A549 (cell line): Measurements from ENCODE around the gene SNUPN. TPM values are rescaled to one million over a fixed set of nuclear protein-coding genes. Genes with fewer than 3 reads are reported as not detected.

Source experiments
- ATAC-seq, 2 experiments: fragments of 200-7000 bp in 1 of 2; fragments of >200 bp in 1 of 2; cut with Nextera tagmentation in 1 of 2; cut with Tn5 transposase in 1 of 2; 3 replicates each; pipeline versions ENCODE4 v1.8.0 to v1.9.1; 2018 to 2020; ENCODE audit warnings: mild to moderate bottlenecking in 1 of 2, moderate library complexity in 1 of 2
- CTCF ChIA-PET: fragments of 300-600 bp; sonication (Branson Sonifier 250); formaldehyde crosslinking; extraction: SDS; loops from one replicate; lab custom pipeline; 2021; ENCODE audit warnings: antibody characterized with exemption, inconsistent platforms; lab: Yijun Ruan, JAX
- POLR2A ChIA-PET: fragments of 350-600 bp; formaldehyde crosslinking; extraction: SDS; loops from one replicate; lab custom pipeline; 2021; ENCODE audit warnings: antibody characterized with exemption, inconsistent platforms; lab: Yijun Ruan, JAX
- DNase-seq, 2 experiments: peaks; one replicate each; pipeline versions ENCODE4 v3.0.0 to v3.0.0-alpha.2; 2011 to 2016; ENCODE audit warnings: low read depth in 1 of 2, low spot score in 1 of 2
- FAIRE-seq: peaks from 2 replicates; lab custom pipeline; 2011; peaks lifted over from hg19 to GRCh38; lab: Jason Lieb, UNC
- H3K27ac ChIP-seq, 2 experiments: fragments of >200 bp; sonication (Bioruptor Twin); formaldehyde crosslinking; 3 replicates each; pipeline ENCODE4 v1.5.1; 2016 to 2017
- H3K4me1 ChIP-seq: fragments of >200 bp; sonication (Bioruptor Twin); formaldehyde crosslinking; 3 replicates; pipeline ENCODE4 v1.6.1; 2016
- H3K4me2 ChIP-seq: fragments of >200 bp; sonication (Bioruptor Twin); formaldehyde crosslinking; 3 replicates; pipeline ENCODE4 v1.6.1; 2016
- H3K4me3 ChIP-seq: fragments of >200 bp; sonication (Bioruptor Twin); formaldehyde crosslinking; 3 replicates; pipeline ENCODE4 v1.5.1; 2016
- H3K9me3 ChIP-seq: fragments of >200 bp; sonication (Bioruptor Twin); formaldehyde crosslinking; 3 replicates; pipeline ENCODE4 v1.6.1; 2016
- CBX2 ChIP-seq: fragments of 200-600 bp; sonication (generic); IDR thresholded peaks from 2 replicates; pipeline ENCODE4 v1.6.1; 2016; ENCODE audit warnings: low read depth, mild to moderate bottlenecking, borderline replicate concordance
- CBX8 ChIP-seq: fragments of 200-600 bp; sonication (generic); IDR thresholded peaks from 2 replicates; pipeline ENCODE4 v1.6.1; 2016
- CEBPB ChIP-seq, 2 experiments: fragments of >200 bp in 1 of 2; sonication (Bioruptor Twin) in 1 of 2; formaldehyde crosslinking in 1 of 2; IDR thresholded peaks; 2 replicates each; pipeline ENCODE4 v1.6.1; 2012 to 2016
- CHD2 ChIP-seq: fragments of 150-350 bp; IDR thresholded peaks from 2 replicates; pipeline ENCODE4 v1.6.1; 2014; ENCODE audit warnings: low read length; ENCODE audit not compliant: partially characterized antibody
- CHD4 ChIP-seq: fragments of 200-600 bp; sonication (generic); IDR thresholded peaks from 2 replicates; pipeline ENCODE4 v1.6.1; 2016; ENCODE audit warnings: antibody characterized with exemption, mild to moderate bottlenecking, borderline replicate concordance
- EHF ChIP-seq: fragments of 250-450 bp; sonication (Bioruptor Pico); IDR thresholded peaks from 2 replicates; pipeline ENCODE4 v1.5.0; 2020; ENCODE audit warnings: mild to moderate bottlenecking
- ELK1 ChIP-seq: fragments of 150-350 bp; IDR thresholded peaks from 2 replicates; pipeline ENCODE4 v1.6.1; 2014; ENCODE audit warnings: low read depth, mild to moderate bottlenecking, low read length
- EP300 ChIP-seq, 2 experiments: fragments of >200 bp; sonication (Bioruptor Twin); formaldehyde crosslinking; IDR thresholded peaks; 2 replicates in 1 of 2; 3 replicates in 1 of 2; pipeline ENCODE4 v1.6.1; 2016 to 2017
- GATA3 ChIP-seq: IDR thresholded peaks from 2 replicates; pipeline ENCODE4 v1.6.1; 2012; ENCODE audit warnings: borderline replicate concordance
- HDAC2 ChIP-seq: fragments of 200-600 bp; sonication (generic); IDR thresholded peaks from 2 replicates; pipeline ENCODE4 v1.6.1; 2016
- HEYL ChIP-seq: fragments of 250-450 bp; sonication (Bioruptor Pico); IDR thresholded peaks from 2 replicates; pipeline ENCODE4 v1.8.0; 2021; ENCODE audit warnings: mild to moderate bottlenecking, moderate library complexity
- HOXB13 ChIP-seq: fragments of 250-450 bp; sonication (Bioruptor Pico); IDR thresholded peaks from 2 replicates; pipeline ENCODE4 v1.5.0; 2020; ENCODE audit warnings: low read depth, mild to moderate bottlenecking, moderate library complexity
- MAX ChIP-seq: IDR thresholded peaks from 2 replicates; pipeline ENCODE4 v1.6.1; 2012
- MAZ ChIP-seq: fragments of 150-350 bp; IDR thresholded peaks from 2 replicates; pipeline ENCODE4 v1.6.1; 2014; ENCODE audit warnings: antibody characterized with exemption, low read depth, low read length, borderline replicate concordance
- NFE2L2 ChIP-seq: fragments of 150-350 bp; conservative IDR thresholded peaks from 2 replicates; pipeline ENCODE4 v1.6.1; 2014; ENCODE audit warnings: low read length
- NPAS2 ChIP-seq: fragments of 250-450 bp; sonication (Bioruptor Pico); IDR thresholded peaks from 2 replicates; pipeline ENCODE4 v1.8.0; 2022; ENCODE audit warnings: mild to moderate bottlenecking, moderate library complexity, borderline replicate concordance
- NR3C1 ChIP-seq: fragments of >200 bp; sonication (Bioruptor Twin); formaldehyde crosslinking; IDR thresholded peaks from 3 replicates; pipeline ENCODE4 v1.6.1; 2017
- PBX3 ChIP-seq: IDR thresholded peaks from 2 replicates; pipeline ENCODE4 v1.6.1; 2012
- POLR2A ChIP-seq: IDR thresholded peaks from 2 replicates; pipeline ENCODE4 v1.6.1; 2012; ENCODE audit warnings: mild to moderate bottlenecking, low read length
- POLR2AphosphoS2 ChIP-seq: conservative IDR thresholded peaks from 2 replicates; pipeline ENCODE4 v1.6.1; 2012; ENCODE audit warnings: low read length, improper control_type of control experiment, inconsistent platforms
- RCOR1 ChIP-seq: fragments of 150-350 bp; IDR thresholded peaks from 2 replicates; pipeline ENCODE4 v1.6.1; 2014; ENCODE audit warnings: antibody characterized with exemption, low read length, low read depth
- SMC3 ChIP-seq: fragments of >200 bp; sonication (Bioruptor Twin); formaldehyde crosslinking; IDR thresholded peaks from 3 replicates; pipeline ENCODE4 v1.6.1; 2018; ENCODE audit warnings: inconsistent platforms
- TFCP2L1 ChIP-seq: fragments of 250-450 bp; sonication (Bioruptor Pico); IDR thresholded peaks from 2 replicates; pipeline ENCODE4 v1.5.0; 2021; ENCODE audit warnings: mild to moderate bottlenecking
- ZC3H11A ChIP-seq: fragments of 450-650 bp; IDR thresholded peaks from 2 replicates; pipeline ENCODE4 v1.6.1; 2014; ENCODE audit warnings: antibody characterized with exemption, mild to moderate bottlenecking
- ZSCAN20 ChIP-seq: fragments of 250-450 bp; sonication (Bioruptor Pico); IDR thresholded peaks from 2 replicates; pipeline ENCODE4 v1.8.0; 2022; ENCODE audit warnings: mild to moderate bottlenecking, moderate library complexity
- WGBS: methylation state at CpG from one replicate; pipeline ENCODE4 v1.1.6; 2017; ENCODE audit errors: missing lambda C conversion rate; 5-methylcytosine and 5-hydroxymethylcytosine counted together
- polyA plus RNA-seq, 4 experiments: library from polyadenylated mRNA; depleted of rRNA in 3 of 4; stranded (reverse); fragments of >200 nt; fragmentation: RNase III in 1 of 4; extraction: RNeasy Plus Mini Kit Qiagen cat#74134 plus additional on column Dnase treatment in 1 of 4; gene quantifications; 2 replicates in 3 of 4; 3 replicates in 1 of 4; pipeline ENCODE4 v1.2.3, GENCODE V29; 2011 to 2017
- TF ChIP-seq, protein P1 (sequence below): fragments of 200-600 bp; sonication (generic); IDR thresholded peaks from 2 replicates; pipeline ENCODE4 v1.6.1; 2016; ENCODE audit warnings: antibody characterized with exemption, mild to moderate bottlenecking, moderate library complexity
- TF ChIP-seq, protein P2 (sequence below): fragments of >200 bp; sonication (Bioruptor Twin); formaldehyde crosslinking; IDR thresholded peaks from 3 replicates; pipeline ENCODE4 v1.5.1; 2016
- TF ChIP-seq, protein P3 (sequence below): fragments of >200 bp; sonication (Bioruptor Twin); formaldehyde crosslinking; IDR thresholded peaks from 3 replicates; pipeline ENCODE4 v1.6.1; 2016

The SNUPN gene
- polyA plus RNA-seq, 2 of the 4 experiments (the other 2 are of a cell fraction) = 29.2 to 38.5 TPM

- WGBS = 97% methylated on average over 4 of the region's 4 CpGs
- DNase-seq (no peak), FAIRE-seq (no peak), ATAC-seq (peak in 1 of 2 experiments; percentile 30; a peak in 1 of 6 replicates)
- H3K27ac ChIP-seq = no peak overlapping the region
- no peak overlapping the region for H3K4me3 ChIP-seq
- POLR2A ChIA-PET = interaction anchor here (1.3 kb wide), 1 partner anchor 224 kb away, joined by 3 read pairs; no protein-coding TSS in a partner anchor
- no peaks in the 10 kb centered on the region for H3K9me3 ChIP-seq
- no peaks in the 10 kb centered on the region for H3K4me1 ChIP-seq
- H3K4me2 ChIP-seq = no peak overlapping the region
- CTCF ChIA-PET = interaction anchor here (0.7 to 6.4 kb wide), 6 partner anchors 10 to 210 kb away, joined by 3 to 22 read pairs (median 4); partner anchors contain the start of gene PTPN9
- TF ChIP-seq NR3C1 (no peak), PBX3 (no peak), NFE2L2 (no peak), POLR2A (no peak), POLR2AphosphoS2 (no peak), ELK1 (no peak), TFCP2L1 (CRISPR knock-in tag) (no peak), CEBPB (IDR thresholded peaks at IDR 0.05) (no peak), GATA3 (no peak), CBX8 (no peak), NPAS2 (CRISPR knock-in tag) (no peak), HDAC2 (no peak), EHF (no peak), ZSCAN20 (CRISPR knock-in tag) (no peak), RCOR1 (no peak), EP300 (IDR thresholded peaks at IDR 0.05) (no peak)
- TF ChIP-seq, protein P1, sequence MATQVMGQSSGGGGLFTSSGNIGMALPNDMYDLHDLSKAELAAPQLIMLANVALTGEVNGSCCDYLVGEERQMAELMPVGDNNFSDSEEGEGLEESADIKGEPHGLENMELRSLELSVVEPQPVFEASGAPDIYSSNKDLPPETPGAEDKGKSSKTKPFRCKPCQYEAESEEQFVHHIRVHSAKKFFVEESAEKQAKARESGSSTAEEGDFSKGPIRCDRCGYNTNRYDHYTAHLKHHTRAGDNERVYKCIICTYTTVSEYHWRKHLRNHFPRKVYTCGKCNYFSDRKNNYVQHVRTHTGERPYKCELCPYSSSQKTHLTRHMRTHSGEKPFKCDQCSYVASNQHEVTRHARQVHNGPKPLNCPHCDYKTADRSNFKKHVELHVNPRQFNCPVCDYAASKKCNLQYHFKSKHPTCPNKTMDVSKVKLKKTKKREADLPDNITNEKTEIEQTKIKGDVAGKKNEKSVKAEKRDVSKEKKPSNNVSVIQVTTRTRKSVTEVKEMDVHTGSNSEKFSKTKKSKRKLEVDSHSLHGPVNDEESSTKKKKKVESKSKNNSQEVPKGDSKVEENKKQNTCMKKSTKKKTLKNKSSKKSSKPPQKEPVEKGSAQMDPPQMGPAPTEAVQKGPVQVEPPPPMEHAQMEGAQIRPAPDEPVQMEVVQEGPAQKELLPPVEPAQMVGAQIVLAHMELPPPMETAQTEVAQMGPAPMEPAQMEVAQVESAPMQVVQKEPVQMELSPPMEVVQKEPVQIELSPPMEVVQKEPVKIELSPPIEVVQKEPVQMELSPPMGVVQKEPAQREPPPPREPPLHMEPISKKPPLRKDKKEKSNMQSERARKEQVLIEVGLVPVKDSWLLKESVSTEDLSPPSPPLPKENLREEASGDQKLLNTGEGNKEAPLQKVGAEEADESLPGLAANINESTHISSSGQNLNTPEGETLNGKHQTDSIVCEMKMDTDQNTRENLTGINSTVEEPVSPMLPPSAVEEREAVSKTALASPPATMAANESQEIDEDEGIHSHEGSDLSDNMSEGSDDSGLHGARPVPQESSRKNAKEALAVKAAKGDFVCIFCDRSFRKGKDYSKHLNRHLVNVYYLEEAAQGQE = no peak
Observed at GRCh38 chr15:75591655-75592364, 33.7 kb downstream of the SNUPN start.

DNA sequence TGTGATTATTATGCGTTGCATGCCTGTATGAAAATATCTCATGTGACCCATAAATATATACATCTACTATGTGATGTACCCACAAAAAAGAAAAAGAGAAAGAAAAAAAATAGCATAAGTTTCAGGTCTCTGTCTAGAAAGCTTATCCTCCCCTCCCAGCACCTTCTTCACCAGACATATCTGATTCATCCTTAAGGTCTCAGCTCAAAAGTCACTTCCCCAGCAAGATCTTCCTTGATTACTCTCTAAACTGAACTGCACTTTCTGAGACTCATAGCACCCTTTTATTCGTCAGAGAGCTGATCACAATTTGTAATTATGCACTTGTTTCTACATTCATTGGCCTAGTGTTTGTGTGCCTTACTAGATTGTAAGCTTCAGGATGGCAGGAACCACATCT, 35.3 kb downstream of the SNUPN start:
- ATAC-seq (no peak), FAIRE-seq (no peak), DNase-seq (no peak)
- Histone ChIP-seq H3K4me1 (no peaks in the 10 kb centered on the region), H3K27ac (no peak overlapping the region), H3K4me2 (no peak overlapping the region), H3K4me3 (no peak overlapping the region), H3K9me3 (no peaks in the 10 kb centered on the region)
- CTCF ChIA-PET = interaction anchor here (0.5 to 6.4 kb wide), 7 partner anchors 10 to 212 kb away, joined by 3 to 22 read pairs (median 4); partner anchors contain the start of gene PTPN9
- 92% methylated on average over 2 of the region's 2 CpGs for WGBS
- POLR2A ChIA-PET = interaction anchor here (0.7 kb wide), 1 partner anchor 14 kb away, joined by 3 read pairs; no protein-coding TSS in a partner anchor
- TF ChIP-seq CHD4 (no peak), HOXB13 (CRISPR knock-in tag) (no peak), NFE2L2 (no peak), CHD2 (no peak), CBX2 (no peak), MAZ (no peak), MAX (no peak), SMC3 (no peak), HEYL (CRISPR knock-in tag) (no peak), ZC3H11A (no peak)
- TF ChIP-seq, protein P2, sequence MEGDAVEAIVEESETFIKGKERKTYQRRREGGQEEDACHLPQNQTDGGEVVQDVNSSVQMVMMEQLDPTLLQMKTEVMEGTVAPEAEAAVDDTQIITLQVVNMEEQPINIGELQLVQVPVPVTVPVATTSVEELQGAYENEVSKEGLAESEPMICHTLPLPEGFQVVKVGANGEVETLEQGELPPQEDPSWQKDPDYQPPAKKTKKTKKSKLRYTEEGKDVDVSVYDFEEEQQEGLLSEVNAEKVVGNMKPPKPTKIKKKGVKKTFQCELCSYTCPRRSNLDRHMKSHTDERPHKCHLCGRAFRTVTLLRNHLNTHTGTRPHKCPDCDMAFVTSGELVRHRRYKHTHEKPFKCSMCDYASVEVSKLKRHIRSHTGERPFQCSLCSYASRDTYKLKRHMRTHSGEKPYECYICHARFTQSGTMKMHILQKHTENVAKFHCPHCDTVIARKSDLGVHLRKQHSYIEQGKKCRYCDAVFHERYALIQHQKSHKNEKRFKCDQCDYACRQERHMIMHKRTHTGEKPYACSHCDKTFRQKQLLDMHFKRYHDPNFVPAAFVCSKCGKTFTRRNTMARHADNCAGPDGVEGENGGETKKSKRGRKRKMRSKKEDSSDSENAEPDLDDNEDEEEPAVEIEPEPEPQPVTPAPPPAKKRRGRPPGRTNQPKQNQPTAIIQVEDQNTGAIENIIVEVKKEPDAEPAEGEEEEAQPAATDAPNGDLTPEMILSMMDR = no peak
- TF ChIP-seq, protein P3, sequence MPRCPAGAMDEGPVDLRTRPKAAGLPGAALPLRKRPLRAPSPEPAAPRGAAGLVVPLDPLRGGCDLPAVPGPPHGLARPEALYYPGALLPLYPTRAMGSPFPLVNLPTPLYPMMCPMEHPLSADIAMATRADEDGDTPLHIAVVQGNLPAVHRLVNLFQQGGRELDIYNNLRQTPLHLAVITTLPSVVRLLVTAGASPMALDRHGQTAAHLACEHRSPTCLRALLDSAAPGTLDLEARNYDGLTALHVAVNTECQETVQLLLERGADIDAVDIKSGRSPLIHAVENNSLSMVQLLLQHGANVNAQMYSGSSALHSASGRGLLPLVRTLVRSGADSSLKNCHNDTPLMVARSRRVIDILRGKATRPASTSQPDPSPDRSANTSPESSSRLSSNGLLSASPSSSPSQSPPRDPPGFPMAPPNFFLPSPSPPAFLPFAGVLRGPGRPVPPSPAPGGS = no peak
